Measurements from ENCODE around the gene PPFIA3. TPM values are rescaled to one million over a fixed set of nuclear protein-coding genes. Genes with fewer than 3 reads are reported as not detected.
A peak's percentile ranks its signal among the peaks of the same experiment; 100 is the strongest.

The PPFIA3 gene
- total RNA-seq, 1 donor from 2014 or later, result 2.3 TPM

DNA sequence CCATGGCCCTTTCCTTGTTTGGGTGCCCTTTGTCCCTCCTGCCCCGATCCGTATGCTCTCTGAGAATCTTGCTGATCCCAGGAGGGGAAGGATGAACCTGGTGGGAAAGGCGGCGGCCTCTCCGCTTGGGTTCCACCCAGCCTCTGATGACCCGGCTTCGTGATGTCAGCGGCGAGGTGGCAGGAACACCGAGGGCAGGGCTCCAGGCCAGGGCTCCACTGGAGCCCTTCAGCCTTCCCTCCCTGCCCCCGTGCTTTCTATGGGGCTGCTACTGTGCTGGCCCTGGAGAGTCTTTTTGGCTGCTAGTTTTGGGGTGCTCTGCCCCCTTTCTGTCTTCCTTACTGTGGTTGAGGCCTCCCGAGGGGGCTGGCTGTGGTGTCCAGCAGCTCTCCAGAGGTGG, 17.0 kb upstream of the PPFIA3 start:
- DNase-seq (ENCODE audit: low spot score), result no peak
- no peak for ATAC-seq

GRCh38 chr19:49103331-49104085, 15.8 kb upstream of the PPFIA3 start:
- ATAC-seq (no peak), DNase-seq (ENCODE audit: low spot score) (no peak)

DNA sequence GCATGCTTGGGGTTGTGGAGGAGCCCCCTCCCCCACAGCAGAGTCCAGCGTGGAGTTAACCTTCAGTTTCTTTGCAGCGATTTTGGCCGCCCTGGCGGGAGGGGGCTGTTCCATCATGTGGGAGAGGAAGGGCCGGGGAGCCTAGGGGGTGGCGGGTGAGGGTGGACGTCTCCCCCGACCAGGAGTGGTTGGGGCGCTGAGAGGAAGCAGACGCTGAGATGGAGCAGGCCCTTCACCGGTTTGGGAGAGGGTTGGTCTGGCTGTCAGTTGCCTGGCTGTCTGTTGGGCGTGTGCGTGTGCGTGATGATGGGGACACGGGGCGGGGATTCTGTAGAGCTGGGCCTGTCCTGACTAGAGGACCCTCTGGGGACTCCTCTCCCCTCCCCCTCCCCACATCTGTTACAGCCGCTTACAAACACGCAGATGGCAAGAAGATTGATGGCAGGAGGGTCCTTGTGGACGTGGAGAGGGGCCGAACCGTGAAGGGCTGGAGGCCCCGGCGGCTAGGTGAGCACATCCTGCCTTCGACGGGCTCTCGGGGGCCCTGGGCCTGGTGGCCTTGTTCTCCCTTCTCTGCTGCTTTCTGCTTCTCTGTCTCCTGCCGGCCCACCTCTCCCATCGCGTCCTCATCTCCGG, 15.0 kb upstream of the PPFIA3 start:
- ATAC-seq, result no peak
- no peak for DNase-seq (ENCODE audit: low spot score)

GRCh38 chr19:49106648-49107135, 12.7 kb upstream of the PPFIA3 start:
- DNase-seq (ENCODE audit: low spot score), result no peak
- peak; percentile 81 for ATAC-seq

DNA sequence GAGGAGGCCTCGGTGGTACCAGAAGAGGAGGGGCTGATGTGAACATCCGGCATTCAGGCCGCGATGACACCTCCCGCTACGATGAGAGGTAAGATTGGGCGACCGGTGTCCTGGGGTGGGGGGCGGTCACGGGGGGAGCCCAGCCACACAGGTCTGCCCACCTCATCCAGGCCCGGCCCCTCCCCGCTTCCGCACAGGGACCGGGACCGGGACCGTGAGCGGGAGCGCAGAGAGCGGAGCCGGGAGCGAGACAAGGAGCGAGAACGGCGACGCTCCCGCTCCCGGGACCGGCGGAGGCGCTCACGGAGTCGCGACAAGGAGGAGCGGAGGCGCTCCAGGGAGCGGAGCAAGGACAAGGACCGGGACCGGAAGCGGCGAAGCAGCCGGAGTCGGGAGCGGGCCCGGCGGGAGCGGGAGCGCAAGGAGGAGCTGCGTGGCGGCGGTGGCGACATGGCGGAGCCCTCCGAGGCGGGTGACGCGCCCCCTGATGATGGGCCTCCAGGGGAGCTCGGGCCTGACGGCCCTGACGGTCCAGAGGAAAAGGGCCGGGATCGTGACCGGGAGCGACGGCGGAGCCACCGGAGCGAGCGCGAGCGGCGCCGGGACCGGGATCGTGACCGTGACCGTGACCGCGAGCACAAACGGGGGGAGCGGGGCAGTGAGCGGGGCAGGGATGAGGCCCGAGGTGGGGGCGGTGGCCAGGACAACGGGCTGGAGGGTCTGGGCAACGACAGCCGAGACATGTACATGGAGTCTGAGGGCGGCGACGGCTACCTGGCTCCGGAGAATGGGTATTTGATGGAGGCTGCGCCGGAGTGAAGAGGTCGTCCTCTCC, 11.5 kb upstream of the PPFIA3 start:
- DNase-seq (ENCODE audit: low spot score) (no peak), ATAC-seq (no peak)

DNA sequence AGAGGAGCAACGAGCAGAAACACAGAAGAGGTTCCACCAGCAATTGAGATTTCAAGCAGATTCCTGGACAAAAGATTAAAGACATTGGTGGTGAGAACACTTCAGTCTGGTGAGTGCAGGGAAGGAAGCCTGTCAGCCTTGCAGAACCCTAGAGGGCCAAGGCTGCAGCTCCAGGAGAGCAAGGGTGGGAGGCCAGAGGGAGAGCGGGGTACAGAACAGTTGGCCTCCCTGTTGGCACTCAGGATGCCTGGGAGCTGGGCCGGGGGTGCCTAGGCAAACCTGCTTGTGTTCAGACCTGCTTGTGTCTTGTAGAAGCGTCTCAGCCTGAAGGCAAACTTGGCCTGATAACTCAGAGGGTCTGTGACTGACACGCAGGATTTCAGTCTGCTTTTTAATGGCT, 10.3 kb upstream of the PPFIA3 start:
- ATAC-seq, result no peak
- DNase-seq (ENCODE audit: low spot score), result no peak

GRCh38 chr19:49109569-49110233, 9.6 kb upstream of the PPFIA3 start:
- ATAC-seq (no peak), DNase-seq (ENCODE audit: low spot score) (no peak)

- ATAC-seq (no peak), DNase-seq (ENCODE audit: low spot score) (no peak)
Observed at GRCh38 chr19:49110567-49110966, 8.8 kb upstream of the PPFIA3 start.

GRCh38 chr19:49111218-49111998, 7.9 kb upstream of the PPFIA3 start:
- DNase-seq (ENCODE audit: low spot score), result no peak
- ATAC-seq, result no peak

- DNase-seq (ENCODE audit: low spot score), result peak; percentile 70
- peak; percentile 70 for ATAC-seq
Observed at GRCh38 chr19:49113762-49114629, 5.3 kb upstream of the PPFIA3 start, which contains the start of gene LIN7B. TSS of gene LIN7B (plus strand) at chr19:49114370. CDS start at chr19:49114405, 35 bp downstream.

- peak; percentile 66 for DNase-seq (ENCODE audit: low spot score)
- peak; percentile 6 for ATAC-seq
Observed at GRCh38 chr19:49114630-49115363, 4.5 kb upstream of the PPFIA3 start.

- no peak for ATAC-seq
- no peak for DNase-seq (ENCODE audit: low spot score)
Observed at GRCh38 chr19:49116544-49116943, 2.8 kb upstream of the PPFIA3 start.

DNA sequence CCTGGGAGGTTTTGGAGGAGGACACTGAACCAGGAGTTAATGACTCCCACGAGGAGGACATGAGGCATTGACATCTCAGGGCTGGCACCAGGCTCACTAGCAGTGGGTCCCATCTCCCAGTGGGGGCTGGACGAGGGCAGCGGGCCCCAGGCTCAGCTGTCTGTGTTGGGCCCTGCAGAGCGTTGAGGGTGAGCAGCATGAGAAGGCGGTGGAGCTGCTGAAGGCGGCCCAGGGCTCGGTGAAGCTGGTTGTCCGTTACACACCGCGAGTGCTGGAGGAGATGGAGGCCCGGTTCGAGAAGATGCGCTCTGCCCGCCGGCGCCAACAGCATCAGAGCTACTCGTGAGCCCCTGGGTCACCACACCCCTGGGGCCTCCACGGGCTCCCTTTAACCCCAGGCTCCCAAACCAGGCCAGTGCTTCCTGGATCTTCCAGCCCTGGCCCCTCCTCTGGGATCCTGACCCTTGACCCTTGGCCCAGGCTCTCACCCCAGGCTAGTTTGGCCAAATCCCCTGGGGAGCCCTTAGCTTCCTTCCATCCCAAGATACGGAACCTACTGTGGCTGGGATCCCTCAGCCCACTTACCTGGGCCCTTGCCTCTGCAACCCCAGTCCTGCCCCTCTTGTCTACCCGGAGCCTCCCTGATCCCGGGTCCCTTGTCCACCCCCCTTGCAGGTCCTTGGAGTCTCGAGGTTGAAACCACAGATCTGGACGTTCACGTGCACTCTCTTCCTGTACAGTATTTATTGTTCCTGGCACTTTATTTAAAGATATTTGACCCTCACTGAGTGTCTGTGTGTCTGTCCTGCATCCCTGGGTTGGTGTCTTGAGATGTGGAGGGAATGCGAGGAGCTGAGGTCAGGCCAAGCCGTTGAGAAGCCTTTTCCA, 1.4 kb upstream of the PPFIA3 start:
- DNase-seq (ENCODE audit: low spot score), result no peak
- ATAC-seq, result no peak

DNA sequence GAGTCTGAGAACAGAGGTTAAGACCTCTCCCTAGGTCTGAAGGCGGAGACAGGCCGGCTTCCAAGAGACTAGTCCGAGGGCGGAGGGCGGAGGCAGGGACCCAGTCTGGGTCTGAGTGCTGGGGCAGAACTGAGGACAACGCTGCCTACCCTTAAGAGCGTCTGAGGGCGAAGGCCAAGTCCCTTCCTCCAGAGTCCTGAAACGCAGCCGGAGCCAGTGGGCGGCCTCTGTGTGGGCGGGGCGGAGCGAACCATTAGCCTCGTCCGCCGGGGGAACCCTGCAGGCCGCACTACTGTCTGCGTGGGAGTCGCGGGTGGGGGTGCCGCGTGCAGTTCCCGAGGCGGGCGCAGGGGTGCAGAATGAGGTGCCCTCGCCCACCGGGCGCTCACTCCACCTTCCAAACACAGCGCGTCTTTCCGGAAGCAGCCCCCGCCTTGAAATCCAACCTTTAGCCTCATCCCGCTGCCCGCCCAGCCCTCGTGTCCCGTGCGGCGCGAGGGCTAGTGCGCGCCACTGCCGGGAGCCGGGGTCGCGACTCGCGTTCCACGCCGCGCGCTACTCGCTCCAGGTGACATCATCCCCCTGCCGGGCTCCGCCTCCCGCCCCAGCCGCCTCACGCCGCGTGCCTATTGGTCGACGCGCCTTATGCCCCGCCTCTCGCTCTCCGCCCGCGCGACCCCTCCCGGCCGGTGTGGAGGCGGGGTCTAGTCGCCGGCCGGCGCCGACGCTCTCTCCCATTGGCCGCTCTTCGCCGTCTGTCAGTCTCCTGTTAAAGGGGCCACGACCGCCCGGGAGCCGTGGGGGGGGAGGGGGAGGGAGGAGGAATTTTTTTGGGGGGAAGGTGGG, 556 bp upstream of the PPFIA3 start, which contains the start of gene C19orf73:
C19orf73 (minus strand) TSS at position 579 of the 846 bp plus-strand sequence; CDS start at position 458, 121 bp downstream.
- peak; percentile 96 for DNase-seq (ENCODE audit: low spot score)
- ATAC-seq, result peak; percentile 85

DNA sequence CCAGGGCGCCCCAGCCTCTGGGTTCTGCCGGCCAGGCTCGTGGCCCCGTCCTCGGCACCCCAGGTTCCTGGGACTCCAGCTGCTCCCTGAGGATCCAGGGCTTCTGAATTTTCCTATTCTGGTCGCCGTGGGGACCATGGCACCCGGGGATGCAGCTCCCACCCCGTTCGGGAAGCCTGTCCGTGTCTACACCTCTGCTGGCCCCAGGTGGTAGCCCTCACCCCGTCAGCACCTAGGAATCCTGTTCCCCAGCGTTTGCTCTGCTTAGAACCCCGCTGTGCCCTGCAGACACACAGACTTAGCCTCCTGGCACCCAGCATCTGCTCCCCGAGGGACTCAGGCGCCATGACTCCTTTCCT, 960 bp downstream of the PPFIA3 start:
- no peak for ATAC-seq

GRCh38 chr19:49120868-49121267, 1.5 kb downstream of the PPFIA3 start:
- DNase-seq (ENCODE audit: low spot score) (no peak), ATAC-seq (no peak)

More for the DNA sequence above, 960 bp downstream of the PPFIA3 start:
- DNase-seq (ENCODE audit: low spot score), result no peak

All from left lobe of liver (tissue), 2 donors.